ENCODE measurements around the gene ARHGAP12.

Gene ARHGAP12

GRCh38 chr10:31949266-31949665, 20.6 kb upstream of the ARHGAP12 start:
- no peak for DNase-seq (ENCODE audit: low read depth in 2 of 2)

GRCh38 chr10:31948021-31948420, 19.4 kb upstream of the ARHGAP12 start:
- no peak for DNase-seq (ENCODE audit: low read depth in 2 of 2)

GRCh38 chr10:31947144-31947926, 18.7 kb upstream of the ARHGAP12 start:
- peak; percentile 87 to 89 for DNase-seq (ENCODE audit: low read depth in 2 of 2)

DNA sequence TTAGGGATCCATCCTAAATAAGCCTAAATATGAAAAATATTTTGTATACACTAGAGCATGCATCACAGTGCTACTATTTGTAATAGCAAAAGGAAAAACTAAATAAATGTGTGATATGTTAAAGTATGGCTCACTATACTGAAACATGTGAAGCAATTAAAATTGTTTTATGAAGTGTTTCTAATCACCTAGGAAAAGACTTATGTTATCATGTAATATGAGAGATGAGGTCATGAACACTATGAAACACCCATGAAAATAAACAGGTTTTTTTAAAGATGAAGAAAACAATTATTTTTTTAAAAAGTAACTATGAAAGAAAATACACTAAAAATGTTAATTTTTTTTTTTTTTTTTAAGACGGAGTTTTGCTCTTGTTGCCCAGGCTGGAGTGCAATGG, 16.8 kb upstream of the ARHGAP12 start:
- no peak for DNase-seq (ENCODE audit: low read depth in 2 of 2)

- DNase-seq (ENCODE audit: low read depth in 2 of 2) = no peak
Measured at GRCh38 chr10:31944071-31944433, 15.4 kb upstream of the ARHGAP12 start.

DNA sequence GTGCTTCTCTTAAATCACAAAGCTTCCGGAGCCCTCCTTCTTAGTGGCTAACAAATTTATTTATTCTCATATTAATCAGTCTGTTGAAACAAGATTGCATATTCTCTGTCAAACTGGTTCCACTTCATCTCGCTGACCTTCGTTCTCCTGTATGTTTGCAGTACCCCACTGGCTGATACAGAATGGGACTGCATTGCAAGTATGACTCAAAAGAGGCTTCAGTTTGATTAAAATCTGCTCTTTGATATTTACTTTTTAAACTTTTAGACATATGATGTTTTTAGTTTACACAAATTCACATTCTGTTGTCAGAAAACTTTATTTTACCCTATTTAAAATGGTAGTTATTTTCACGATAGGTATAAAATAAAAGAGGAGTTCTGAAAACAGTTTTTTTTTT, 14.3 kb upstream of the ARHGAP12 start:
- no peak for DNase-seq (ENCODE audit: low read depth in 2 of 2)

DNA sequence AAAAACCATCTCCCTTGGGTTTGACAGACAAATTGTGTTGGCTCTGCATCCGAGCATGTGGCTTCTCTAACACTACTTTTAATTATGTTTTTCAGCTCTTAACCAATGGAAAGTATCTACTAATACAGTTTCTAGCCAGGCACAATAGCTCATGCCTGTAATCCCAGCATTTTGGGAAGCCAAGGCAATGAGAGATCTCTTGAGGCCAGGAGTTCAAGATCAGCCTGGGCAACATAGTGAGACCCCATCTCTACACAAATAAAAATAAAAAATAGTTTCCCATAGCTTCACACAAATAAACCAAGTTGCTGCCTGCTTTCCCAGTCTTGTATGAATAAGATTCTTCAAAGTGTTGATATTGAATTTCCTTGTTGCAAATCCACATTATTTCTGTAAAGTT, 13.8 kb upstream of the ARHGAP12 start:
- DNase-seq (ENCODE audit: low read depth in 2 of 2) = no peak

DNA sequence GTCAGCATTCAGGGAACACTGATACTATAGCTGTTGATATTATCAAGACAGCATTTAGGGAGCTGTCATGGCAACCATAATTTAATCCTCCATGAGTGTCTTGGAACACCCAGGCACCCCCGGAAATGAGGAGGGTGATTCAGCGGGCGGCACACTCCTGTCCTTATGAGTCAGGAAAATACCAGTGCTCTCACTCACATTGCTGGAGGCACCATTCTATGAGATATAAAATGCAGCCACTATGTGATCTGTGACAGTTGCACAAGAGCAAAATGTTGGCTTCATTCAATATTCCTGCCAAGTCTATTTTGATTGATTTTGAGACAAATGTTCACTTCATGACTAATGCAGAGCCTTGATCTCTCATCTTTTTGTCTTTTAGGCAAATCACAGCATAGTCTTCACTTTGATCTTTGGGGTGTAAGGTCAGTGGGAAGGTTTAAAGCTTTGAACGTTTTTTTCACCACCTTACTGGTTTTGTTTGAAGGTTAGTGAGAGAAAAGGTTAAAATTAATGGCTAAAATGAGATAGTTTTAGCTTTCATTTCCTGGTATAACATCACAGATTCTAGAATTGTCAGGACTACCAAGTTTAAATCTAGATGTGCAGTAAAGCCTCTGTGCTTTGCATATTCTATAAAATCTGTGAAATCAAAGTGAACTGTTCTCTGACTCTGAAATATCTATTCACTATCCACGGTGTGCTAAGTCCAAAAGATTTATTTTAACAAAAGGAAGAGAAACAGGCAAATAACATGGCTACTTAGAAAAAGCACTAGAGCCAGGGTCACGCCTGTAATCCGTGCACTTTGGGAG, 12.4 kb upstream of the ARHGAP12 start:
- peak; percentile 73 to 80 for DNase-seq (ENCODE audit: low read depth in 2 of 2)

DNA sequence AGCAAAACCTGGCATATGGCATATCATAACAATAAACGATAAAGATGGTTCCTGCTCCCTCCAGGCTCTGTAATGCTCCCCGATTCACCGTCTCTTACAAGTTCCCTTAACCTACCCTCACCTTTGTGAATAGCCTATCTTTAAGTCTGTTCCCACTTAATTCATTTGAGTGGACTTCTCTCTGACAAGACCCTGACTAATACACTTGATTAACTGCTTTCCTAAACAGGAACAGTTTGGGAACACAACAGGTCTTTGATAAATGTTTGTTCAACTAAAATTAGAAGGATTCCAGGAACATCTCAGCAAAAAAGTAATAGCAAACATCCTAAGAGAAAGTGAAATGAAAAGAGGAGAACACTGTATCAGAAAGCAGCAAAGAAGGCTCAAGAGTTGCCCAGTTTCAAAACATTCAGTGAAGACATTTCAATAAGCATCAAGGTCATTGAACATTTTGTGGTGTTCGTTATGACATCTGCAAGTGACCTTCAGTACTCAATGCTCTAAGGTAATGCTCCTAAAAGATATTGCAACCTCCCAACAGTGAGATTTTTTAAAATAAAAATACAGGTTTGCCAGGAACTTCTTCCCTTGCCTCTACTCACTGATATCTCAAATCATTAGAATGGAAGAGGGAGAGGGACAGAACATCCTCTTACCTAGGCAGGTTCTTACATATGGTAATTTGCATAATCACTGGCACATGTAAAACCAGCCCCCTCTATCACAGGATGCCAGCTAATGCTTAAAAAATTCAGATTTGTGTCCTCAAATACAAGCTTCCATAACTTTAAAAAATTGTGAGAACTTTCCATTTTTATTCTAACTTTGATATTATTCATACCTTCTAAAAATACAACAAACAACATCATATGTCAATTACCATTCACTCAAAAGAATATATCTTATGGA, 11.4 kb upstream of the ARHGAP12 start:
- no peak for DNase-seq (ENCODE audit: low read depth in 2 of 2)

GRCh38 chr10:31937371-31937770, 8.7 kb upstream of the ARHGAP12 start:
- no peak for DNase-seq (ENCODE audit: low read depth in 2 of 2)

DNA sequence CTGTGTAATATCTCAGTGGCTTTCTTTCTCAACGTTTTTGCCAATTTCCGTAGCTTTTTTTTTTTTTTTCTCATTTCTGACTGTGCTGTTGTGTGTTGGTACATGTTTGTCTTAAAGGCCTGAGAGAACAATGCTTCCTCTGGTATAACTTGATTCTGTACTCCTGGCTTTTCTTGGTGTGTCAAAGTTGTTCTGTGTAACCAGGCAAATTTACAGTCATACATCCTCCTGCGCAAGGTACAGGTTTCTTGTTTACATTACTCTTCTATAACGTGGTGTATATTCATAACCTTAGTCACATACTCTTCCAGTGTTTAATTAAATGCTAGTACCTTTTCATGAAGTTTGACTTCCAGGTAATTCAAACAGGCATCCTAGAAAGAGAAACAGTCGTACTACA, 8.3 kb upstream of the ARHGAP12 start:
- no peak for DNase-seq (ENCODE audit: low read depth in 2 of 2)

GRCh38 chr10:31936086-31936485, 7.5 kb upstream of the ARHGAP12 start:
- no peak for DNase-seq (ENCODE audit: low read depth in 2 of 2)

DNA sequence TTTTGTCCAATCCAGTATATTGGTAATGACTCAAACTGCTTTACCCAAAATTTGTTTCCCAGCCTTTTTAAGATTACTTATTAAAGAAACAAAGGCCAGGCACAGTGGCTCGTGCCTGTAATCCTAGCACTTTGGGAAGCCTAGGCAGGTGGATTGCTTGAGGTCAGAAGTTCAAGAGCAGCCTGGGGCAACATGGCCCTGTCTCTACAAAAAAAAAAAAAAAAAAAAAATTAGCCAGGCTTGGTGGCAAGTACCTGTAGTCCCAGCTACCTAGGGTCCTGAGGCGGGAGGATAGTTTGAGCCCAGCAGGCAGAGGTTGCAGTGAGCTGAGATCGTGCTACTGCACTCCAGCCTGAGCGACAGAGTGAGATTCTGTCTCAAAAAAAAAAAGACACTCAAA, 7.0 kb upstream of the ARHGAP12 start:
- no peak for DNase-seq (ENCODE audit: low read depth in 2 of 2)

- DNase-seq (ENCODE audit: low read depth in 2 of 2) = no peak
Measured at GRCh38 chr10:31932838-31933237, 4.2 kb upstream of the ARHGAP12 start.

GRCh38 chr10:31930856-31931255, 2.2 kb upstream of the ARHGAP12 start:
- DNase-seq (ENCODE audit: low read depth in 2 of 2) = no peak

DNA sequence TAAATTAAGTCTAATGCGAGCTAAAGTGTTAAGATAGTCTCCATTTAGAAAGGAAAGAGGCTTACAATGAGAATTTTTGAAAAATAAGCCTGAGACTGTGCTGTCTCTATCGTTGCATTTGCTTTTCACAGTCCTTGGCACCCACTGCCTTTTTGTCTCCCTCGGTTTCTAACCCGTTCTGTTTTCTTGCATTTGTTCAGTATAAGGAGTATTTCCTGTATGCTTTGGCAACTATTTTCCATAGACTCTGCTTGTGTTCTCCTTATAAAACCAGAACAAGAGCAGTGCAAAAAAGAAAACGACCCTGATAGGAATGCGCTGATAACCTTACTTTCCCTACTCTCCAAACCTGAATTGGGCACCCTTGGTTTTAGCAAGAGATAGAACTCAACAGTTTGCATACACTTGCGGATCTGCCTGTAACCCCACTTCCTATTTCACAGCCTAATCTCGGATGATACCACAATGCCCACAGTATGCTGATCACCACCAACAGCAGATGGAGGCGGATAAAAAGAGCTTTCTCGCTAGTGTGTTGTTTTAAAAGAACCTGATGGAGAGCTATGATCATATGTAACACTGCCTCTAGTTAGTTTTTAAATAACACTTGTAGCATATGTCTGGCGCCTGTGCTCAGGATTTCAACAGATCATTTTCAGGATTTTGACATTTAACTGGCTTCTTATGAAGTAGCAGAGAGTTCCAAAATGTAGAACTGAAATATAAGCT, 1.6 kb upstream of the ARHGAP12 start:
- no peak for DNase-seq (ENCODE audit: low read depth in 2 of 2)

DNA sequence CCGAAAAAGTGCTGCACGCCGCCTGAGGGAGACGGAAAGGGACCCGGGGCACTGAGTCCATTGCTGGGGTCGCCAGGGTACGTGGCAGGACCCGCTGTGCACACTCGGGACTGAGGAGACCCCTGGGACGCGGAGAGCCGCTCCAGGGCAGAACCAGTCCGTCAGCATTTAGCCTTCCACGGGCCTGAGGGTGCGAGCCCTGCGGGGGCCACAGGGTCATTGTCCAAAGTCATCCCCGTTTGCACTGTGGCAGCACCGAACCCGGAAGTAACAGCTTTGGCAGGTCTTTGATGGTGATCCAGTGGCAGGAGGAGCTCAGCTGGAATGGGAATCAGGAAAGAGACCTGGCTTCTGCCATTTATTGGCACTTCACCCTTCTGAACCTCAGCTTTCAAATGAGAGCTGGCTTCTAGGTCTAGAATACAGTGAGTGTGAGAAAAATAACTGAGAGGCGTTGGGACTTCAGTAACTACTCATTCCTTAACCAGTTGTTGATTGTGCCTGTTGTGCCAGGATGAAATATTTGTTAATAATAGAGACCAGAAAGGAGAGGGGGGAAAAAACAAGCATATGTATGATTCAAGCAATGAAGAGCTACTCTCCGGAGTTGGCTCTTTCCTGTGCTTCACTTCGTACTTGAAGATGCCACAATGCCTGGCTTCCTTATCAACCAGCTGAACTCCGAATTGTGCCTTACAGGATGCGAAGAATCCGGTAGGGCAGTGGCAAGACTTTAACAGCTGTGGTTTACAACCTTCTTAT, 811 bp upstream of the ARHGAP12 start:
- DNase-seq (ENCODE audit: low read depth in 2 of 2) = no peak

- no peak for DNase-seq (ENCODE audit: low read depth in 2 of 2)
Measured at GRCh38 chr10:31927884-31928548, 615 bp downstream of the ARHGAP12 start.

DNA sequence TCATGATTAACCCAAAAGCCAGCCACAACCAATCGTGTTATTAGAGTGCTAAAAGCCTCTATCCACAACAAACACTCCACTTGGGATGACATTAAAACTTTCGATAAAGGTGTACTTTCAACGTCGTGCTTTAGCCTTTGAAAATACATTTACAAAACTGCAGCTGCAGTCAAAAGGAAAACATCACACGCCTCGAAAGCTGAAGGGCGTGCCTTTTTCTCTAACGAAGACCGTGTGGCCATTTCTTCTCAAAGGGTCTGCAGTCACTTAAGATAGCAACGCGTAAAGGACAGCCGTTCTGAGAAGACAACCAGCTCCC, 1.1 kb downstream of the ARHGAP12 start:
- DNase-seq (ENCODE audit: low read depth in 2 of 2) = no peak

All from fibroblast of skin of left biceps (primary cell).